Breast epithelium (tissue), 3 donors: ENCODE results near the gene CDK14.

Source experiments
- POLR2A ChIP-seq: fragments of 450-650 bp; IDR thresholded peaks from one replicate; pipeline ENCODE4 v1.6.1; 2016; ENCODE audit warnings: antibody characterized with exemption, mild to moderate bottlenecking, moderate library complexity
- POLR2AphosphoS5 ChIP-seq, 3 donors: sonication (generic); formaldehyde crosslinking; IDR thresholded peaks; one replicate each; pipeline ENCODE4 v1.6.1; 2017; ENCODE audit warnings: antibody characterized with exemption in 3 of 3
- TF ChIP-seq, protein P1 (sequence below), 3 donors: fragments of 450-650 bp; IDR thresholded peaks; one replicate each; pipeline ENCODE4 v1.5.1; 2016 to 2017; ENCODE audit warnings: antibody characterized with exemption in 3 of 3, mild to moderate bottlenecking in 3 of 3, moderate library complexity in 3 of 3

DNA sequence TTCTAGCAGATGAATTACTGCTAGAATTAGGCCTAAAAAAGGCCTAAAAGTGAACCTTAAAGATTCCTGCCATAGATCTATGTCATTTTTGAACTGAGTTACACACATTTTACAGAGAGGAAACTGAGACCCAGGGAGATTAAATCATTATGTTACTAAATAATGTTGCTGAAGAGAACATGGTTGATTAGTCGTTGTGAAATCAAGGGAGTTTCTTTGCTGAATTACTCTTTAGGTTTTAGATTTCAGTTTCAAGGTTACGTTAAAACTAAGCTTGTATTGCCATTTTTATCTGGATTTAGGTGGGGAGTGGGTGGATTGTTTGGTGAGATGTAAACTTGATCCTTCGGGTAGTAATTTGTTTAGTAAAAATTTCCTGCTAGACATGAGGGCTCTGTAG, 21.3 kb downstream of the CDK14 start:
- TF ChIP-seq POLR2AphosphoS5 (IDR thresholded peaks at IDR 0.05) (no peak), POLR2A (no peak)
- TF ChIP-seq, protein P1, sequence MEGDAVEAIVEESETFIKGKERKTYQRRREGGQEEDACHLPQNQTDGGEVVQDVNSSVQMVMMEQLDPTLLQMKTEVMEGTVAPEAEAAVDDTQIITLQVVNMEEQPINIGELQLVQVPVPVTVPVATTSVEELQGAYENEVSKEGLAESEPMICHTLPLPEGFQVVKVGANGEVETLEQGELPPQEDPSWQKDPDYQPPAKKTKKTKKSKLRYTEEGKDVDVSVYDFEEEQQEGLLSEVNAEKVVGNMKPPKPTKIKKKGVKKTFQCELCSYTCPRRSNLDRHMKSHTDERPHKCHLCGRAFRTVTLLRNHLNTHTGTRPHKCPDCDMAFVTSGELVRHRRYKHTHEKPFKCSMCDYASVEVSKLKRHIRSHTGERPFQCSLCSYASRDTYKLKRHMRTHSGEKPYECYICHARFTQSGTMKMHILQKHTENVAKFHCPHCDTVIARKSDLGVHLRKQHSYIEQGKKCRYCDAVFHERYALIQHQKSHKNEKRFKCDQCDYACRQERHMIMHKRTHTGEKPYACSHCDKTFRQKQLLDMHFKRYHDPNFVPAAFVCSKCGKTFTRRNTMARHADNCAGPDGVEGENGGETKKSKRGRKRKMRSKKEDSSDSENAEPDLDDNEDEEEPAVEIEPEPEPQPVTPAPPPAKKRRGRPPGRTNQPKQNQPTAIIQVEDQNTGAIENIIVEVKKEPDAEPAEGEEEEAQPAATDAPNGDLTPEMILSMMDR (IDR thresholded peaks at IDR 0.05) = no peak
